Stimulated activated CD8-positive, alpha-beta memory T cell treated with anti-CD3 and anti-CD28 coated beads, Interleukin-2, amount 100 ng/mL, for 48 hours (primary cell): ENCODE results near the gene NSL1.
"Not testable (repeated sequence)": the region's sequence is repeated elsewhere in the genome, so short reads cannot be mapped to it uniquely, and the experiment has no call there.

Source experiments
- DNase-seq, 2 donors: peaks; one replicate each; pipeline ENCODE4 v3.0.0-alpha.2; 2020; ENCODE audit warnings: low read depth in 2 of 2

The NSL1 gene, protein sequence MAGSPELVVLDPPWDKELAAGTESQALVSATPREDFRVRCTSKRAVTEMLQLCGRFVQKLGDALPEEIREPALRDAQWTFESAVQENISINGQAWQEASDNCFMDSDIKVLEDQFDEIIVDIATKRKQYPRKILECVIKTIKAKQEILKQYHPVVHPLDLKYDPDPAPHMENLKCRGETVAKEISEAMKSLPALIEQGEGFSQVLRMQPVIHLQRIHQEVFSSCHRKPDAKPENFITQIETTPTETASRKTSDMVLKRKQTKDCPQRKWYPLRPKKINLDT

GRCh38 chr1:212791676-212792395 is at the start of gene NSL1, which contains the start of gene TATDN3:
Gene NSL1, minus strand, starts transcription at chr1:212791777. Its CDS starts 14 bp downstream, at chr1:212791763.
Gene TATDN3, plus strand, starts transcription at chr1:212791894. Its CDS starts 28 bp downstream, at chr1:212791922.
- DNase-seq = peak; percentile 85 to 95

DNA sequence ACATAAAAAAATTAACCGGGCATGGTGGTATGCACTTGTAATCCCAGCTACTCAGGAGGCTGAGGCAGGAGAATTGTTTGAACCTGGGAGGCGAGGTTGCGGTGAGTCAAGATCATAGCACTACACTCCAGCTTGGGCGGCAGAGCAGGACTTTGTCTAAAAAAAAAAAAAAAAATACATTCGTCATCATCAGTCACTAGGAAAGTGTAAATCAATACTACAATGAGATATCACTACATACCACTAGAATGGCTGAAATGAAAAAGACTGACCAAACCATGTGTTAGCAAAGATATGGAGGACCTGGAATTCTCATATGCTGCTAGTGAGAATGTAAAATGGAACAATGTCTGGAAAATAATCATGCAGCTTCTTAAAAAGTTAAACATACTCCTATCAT is 46.6 kb upstream of the NSL1 start:
- no peak for DNase-seq

DNA sequence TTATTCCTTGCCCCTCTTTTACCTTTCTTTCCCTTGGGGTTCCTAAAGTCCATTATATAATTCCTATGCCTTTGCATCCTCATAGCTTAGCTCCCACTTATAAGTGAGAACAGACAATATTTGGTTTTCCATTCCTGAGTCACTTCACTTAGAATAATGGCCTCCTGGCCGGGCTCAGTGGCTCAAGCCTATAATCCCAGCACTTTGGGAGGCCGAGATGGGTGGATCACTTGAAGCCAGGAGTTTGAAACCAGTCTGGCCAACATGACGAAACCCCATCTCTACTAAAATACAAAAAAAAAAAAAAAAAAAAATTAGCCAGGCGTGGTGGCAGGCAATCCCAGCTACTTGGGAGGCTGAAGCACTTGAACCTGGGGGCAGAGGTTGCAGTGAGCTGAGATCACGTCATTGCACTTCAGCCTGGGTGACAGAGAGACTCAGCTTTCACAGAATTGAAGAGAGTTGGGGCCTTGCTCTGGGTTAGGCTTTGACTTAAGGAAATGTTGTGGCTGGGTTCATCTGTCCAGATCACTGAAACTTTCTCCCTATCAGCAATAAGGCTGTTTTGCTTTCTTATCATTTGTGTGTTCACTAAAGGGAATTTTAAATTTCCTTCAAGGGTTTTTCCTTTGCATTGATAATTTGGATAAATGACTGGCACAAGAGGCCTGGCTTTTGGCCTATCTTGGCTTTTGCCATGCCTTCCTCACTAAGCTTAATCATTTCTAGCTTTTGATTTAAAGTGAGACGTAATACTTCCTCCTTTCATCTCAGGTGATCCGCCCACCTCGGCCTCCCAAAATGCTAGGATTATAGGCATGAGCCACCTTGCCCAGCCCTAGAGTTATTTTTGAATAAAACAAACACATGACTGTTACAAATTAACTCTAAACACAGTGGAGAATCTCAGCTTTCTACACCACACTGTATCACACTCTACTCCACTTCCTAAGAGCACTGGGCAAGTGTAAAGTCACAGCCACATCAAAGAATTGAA is 41.9 kb upstream of the NSL1 start:
- DNase-seq = not testable (repeated sequence)

DNA sequence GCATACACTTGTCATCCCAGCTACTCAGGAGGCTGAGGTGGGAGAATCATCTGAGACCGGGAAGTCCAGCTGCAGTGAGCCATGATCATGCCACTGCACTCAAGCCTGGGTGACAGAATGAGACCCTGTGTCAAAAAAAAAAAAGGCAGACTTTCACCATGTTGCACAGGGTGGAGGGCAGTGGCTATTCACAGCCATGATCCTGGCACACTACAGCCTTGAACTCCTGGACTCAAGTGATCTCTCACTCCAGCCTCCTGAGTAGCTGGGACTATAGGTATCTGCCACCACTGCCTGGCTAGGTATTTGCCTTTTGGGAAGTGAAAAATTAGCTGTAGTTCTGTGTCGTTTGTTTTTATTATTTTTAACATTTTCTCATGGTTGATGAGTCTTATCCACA is 36.8 kb upstream of the NSL1 start:
- DNase-seq = no peak

DNA sequence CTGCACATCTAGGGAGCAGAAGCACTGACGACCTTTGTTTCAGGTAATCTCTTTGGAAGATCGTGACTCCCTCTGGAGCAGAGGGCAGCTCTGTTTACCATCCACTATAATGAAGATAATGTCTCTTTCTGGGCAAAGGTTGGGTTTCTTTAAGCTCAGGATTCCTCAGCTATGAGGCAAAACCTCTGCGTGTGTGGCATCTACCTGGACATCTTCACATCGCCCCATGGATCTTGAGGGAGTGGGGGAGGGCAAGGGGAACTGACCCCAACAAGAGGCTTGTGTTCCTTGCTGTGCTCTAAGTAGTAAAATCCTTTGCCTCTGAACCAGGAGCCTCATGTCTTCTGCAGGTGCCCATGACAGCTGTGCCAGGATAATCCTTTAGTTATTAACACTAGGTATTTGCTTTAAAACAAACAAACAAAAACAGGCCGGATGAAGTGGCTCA is 36.3 kb upstream of the NSL1 start:
- DNase-seq = no peak

GRCh38 chr1:212827171-212827776 is 35.7 kb upstream of the NSL1 start:
- DNase-seq = no peak

DNA sequence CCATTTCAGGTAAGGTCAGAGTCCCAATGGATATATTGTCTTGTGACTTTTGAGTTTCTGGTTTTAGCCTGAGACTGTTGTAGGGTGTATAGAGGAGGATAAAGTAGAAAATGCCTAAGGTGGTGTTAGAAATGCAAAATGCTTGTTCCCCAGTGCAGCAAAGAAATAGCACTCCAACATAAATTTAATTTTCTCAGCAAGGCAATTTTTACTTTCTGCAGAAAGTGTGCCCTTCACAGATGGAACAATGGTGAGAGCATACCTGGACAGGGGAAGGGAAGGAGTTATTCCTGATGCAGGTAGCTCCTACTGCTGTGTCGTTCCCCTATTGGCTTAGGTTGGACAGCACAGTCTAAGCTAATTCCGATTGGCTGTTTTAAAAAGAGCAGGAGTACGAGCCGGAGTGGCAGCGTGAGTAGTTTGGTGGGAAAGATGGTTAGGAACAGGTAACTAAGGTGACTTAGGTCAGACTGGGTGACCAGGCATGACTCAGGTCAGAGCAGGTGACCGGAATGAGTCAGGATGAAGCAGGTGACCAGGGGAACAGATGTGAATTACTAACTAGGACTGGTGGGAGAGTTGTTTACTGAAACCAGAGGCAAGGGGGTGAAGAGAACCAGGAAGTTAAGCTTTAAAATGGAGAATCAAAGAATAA is 34.3 kb upstream of the NSL1 start:
- DNase-seq = no peak

DNA sequence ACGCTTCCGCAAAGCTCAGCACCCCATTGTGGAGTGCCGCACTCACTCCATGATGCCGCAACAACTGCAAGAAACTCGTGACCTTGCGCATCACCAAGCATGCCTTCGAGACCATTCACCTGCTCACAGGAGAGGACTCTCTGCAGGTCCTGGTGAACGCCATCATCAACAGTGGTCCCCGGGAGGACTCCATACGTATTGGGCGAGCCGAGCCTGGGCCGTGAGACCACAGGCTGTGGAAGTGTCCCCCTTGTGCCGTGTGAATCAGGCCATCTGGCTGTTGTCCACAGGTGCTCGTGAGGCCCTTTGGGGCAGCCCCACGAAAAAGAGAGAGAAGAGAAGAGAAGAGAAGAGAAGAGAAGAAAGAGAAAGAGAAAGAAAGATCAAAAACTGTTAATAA is 32.6 kb upstream of the NSL1 start:
- DNase-seq = no peak

DNA sequence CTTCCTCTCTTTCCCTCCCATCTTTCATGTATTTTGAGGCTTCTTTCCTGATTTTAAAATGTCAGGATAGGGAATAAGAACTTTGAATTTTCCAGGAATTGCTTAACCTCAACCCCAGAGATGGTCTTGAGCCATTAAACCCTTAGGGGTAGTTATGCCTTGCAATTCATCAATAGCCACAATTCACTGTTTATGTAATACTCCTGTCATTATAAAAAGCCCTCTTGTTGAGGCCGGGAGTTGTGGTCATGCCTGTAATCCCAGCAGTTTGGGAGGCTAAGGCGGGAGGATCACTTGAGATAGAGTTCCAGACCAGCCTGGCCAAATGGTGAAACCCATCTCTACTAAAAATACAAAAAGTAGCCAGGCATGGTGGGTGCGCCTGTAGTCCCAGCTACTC is 31.4 kb upstream of the NSL1 start:
- DNase-seq = no peak

DNA sequence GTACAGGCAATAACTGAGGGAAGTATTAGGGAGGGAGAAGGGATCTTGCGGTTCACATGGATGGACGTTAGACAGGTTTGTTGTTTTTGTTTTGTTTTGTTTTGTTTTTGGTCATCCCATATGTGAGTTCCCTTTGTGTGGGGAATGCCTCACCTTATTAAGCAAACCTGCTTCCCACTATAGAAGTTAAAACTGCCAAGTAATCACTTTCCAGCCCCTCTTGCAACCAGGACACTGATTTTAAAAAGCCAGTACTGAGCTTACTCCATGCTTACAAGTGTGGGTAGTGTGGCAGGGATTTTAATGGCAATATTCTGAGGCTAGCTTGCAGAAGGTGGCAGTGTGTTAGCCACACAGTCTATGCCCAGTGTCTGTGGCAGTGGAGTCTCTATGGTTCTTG is 29.4 kb upstream of the NSL1 start:
- no peak for DNase-seq

DNA sequence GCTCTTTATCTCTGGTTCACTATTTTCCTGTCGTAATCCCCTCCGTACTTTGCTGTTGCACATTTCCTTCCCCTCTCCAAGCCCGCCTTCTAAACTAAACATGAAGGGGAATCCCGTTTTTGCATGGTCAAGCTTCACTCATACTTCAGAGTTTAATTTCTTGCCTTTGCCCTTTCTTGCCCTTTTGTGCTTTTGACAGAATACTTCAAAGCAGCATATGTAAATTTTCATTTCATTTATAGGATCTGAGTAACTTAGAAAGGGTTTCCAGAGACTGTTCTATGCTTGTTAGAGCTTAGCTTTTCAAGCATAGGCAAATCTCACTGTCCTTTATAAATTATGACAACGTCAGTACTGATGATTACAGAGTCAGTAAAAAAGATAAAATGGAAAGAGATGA is 28.1 kb upstream of the NSL1 start:
- no peak for DNase-seq

DNA sequence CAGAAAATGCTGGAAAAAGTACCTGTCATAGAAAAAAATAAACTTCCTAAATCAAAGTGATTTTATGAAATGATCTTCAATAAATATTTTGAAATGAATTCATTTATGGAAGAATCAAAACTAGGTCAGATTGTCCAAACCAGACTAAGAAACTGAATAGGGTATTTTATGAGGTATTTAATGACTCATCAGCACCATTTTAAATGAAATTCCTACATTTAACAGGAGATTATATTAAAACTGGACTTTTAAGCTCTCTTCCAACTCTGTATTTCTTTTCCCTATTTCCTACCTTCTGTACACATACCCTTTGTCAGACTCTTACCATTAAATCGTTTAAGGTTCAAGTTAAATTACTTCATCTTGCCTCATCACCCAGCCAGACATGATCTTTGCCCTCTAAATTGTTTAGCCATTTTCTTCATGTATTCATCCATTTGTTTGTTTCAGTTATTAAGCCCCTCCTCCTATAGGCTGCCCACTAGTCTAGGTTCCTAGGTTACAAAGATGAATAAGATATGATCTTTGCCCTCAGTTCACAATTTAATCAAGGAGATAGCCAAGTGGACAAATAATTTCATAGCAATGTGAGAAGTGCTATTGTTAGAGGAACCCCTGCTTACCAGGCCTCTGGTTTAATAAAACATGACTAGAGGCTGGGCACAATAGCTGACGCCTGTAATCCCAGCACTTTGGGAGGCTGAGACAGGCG is 25.1 kb upstream of the NSL1 start:
- DNase-seq = no peak

DNA sequence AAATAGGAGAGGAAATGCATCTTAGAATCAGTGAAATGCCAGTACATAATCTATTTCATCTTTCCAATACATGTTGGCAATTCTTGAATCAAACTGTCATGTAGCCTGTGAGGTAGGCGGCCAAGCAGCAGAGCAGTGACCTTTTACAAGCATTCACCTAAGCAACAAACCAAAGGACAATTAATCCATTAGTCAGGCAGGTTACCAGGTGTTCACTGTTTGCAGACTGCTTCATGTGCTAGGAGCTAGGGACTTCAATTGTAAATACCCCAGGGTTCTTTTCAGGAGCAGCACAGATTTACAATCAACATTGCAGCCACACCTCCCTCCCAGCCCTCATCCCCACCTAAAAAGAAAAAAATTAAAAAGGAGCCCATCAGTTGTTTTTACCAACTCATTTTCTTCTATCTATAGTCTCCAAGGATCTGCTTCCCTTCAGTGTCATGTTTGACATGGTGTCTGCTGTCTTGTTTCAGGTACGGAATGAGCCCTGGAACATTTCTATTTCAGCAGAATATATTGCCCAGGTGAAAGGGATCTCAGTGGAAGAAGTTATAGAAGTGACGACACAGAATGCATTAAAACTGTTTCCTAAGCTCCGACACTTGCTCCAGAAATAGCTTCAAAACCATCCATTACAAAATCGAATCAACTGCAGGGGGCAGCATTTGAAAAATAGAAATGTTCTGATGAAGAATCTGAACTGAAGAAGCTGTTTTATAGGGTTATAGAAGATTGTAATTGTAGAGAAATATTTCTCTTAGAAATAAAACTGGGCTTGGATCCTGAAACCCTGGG is 23.2 kb upstream of the NSL1 start:
- DNase-seq = no peak

- no peak for DNase-seq
These were observed 14.2 kb upstream of the NSL1 start for GRCh38 chr1:212805767-212806166.

GRCh38 chr1:212797681-212798080 is 6.1 kb upstream of the NSL1 start:
- DNase-seq = no peak

- DNase-seq = no peak
These were observed 3.0 kb upstream of the NSL1 start for GRCh38 chr1:212794561-212795014.

DNA sequence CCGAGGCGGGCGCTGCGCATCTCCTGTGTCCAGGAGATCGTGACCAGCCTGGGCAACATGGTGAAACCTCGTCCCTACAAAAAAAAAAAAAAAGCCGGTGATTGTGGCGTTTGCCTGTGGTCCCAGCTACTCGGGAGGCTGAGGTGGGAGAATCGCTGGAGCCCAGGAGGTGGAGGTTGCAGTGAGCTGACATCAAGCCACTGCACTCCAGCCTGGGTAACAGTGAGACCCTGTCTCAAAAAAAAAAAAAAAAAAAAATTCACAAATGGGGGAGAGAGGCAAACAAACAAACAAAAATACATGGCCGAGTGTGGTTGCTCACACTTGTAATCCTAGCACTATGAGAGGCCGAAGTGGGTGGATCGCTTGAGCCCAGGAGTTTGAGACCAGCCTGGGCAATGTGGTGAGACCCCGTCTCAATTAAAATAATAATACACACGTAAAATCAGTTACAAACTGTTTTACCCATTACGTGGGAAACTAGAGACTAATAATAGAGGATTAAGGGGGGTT is 875 bp upstream of the NSL1 start:
- no peak for DNase-seq

- no peak for DNase-seq
These were observed 309 bp downstream of the NSL1 start for GRCh38 chr1:212791261-212791675.

DNA sequence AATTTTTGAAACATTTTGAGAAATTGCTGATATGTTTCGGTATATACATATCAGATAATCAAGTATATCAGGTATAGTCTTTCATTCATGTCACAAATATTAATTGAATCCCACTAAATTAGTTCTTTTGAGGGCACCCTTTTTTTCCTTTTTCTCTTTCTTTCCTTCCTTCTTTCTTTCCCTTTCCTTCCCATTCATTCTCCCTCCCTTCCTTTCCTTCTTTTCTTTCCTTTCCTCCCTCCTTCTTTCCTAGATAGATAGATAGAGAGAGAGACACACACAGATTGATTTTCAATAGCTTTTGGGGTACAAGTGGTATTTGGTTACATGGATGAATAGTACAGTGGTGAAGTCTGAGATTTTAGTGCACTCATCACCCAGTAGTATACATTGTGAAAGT is 5.7 kb downstream of the NSL1 start:
- no peak for DNase-seq
